ENCODE measurements around the gene TEAD4.

DNA sequence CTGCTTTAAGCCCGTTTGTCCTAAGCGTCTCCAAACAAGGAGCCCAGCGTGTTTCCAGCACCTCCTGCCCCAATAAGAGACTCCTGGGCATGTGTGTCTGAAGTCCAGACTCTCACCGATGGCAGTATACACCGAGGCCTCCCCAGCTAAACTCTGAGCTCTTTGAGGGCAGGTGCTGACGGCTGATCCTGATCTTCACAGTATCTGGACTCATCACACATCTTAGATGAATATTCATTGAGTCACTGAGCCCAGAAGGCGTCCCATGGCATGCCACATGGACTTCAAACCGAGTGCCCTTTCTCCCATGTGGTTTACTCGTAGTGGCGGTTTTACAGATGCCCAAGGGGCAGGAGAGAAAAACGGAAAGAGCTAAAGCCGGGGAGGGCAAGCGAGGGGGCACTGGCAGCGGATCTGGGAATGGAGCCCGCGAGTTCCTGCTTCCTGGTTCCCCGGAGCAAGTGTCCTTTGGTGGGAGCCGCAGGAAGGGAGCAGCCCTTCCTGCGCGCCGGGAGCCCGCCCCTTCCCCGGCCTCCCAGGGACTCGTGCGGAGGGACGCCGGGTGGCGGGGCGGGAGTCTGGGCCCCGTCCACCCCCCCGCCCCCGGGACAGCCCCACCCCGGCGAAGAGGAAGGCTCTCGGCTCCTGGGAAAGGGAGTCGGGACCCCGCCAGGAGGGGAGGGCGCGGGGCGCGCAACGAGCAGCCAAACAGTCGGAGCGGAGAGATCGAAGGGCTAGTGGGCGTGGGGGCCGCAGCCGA is 585 bp upstream of the TEAD4 start:
- no peak for TF ChIP-seq EZH2phosphoT487 (IDR thresholded peaks at IDR 0.05; ENCODE audit: low read depth)
- TF ChIP-seq, protein P1, sequence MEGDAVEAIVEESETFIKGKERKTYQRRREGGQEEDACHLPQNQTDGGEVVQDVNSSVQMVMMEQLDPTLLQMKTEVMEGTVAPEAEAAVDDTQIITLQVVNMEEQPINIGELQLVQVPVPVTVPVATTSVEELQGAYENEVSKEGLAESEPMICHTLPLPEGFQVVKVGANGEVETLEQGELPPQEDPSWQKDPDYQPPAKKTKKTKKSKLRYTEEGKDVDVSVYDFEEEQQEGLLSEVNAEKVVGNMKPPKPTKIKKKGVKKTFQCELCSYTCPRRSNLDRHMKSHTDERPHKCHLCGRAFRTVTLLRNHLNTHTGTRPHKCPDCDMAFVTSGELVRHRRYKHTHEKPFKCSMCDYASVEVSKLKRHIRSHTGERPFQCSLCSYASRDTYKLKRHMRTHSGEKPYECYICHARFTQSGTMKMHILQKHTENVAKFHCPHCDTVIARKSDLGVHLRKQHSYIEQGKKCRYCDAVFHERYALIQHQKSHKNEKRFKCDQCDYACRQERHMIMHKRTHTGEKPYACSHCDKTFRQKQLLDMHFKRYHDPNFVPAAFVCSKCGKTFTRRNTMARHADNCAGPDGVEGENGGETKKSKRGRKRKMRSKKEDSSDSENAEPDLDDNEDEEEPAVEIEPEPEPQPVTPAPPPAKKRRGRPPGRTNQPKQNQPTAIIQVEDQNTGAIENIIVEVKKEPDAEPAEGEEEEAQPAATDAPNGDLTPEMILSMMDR (IDR thresholded peaks at IDR 0.05; ENCODE audit: low read depth, low read length): no peak
